ENCODE data around the gene TAF4.

Gene TAF4

GRCh38 chr20:62065674-62066338, at the start of gene TAF4:
TAF4 (minus strand) TSS chr20:62065881; CDS start chr20:62065810, 71 bp downstream.
- Histone ChIP-seq H3K9me3 (ENCODE audit: control insufficient read depth in 1 of 2, low read length in 2 of 2) (no peaks in the 10 kb centered on the region), H3K4me3 (ENCODE audit: low read depth in 1 of 2, low read length in 2 of 2) (peak within 1 kb of the TSS; percentile 70 to 76), H3K4me1 (ENCODE audit: control insufficient read depth in 1 of 2, insufficient read depth in 2 of 2, low read length in 2 of 2) (peaks cover 44 to 50% of the 10 kb centered on the region in 2 donors)

GRCh38 chr20:62114894-62115293, 49.2 kb upstream of the TAF4 start:
- Histone ChIP-seq H3K9me3 (ENCODE audit: control insufficient read depth in 1 of 2, low read length in 2 of 2) (peaks cover 15 to 17% of the 10 kb centered on the region in 2 donors), H3K27me3 (ENCODE audit: control insufficient read depth in 1 of 2, insufficient read depth in 2 of 2, low read length in 2 of 2) (peaks cover 0 to 3% of the 10 kb centered on the region in 2 donors), H3K4me1 (ENCODE audit: control insufficient read depth in 1 of 2, insufficient read depth in 2 of 2, low read length in 2 of 2) (peaks cover 14 to 26% of the 10 kb centered on the region in 2 donors), H3K36me3 (ENCODE audit: control insufficient read depth in 1 of 2, insufficient read depth in 2 of 2, low read length in 2 of 2) (no peaks in the 10 kb centered on the region), H3K27ac (ENCODE audit: low read depth, low read length) (no peak overlapping the region), H3K4me3 (ENCODE audit: low read depth in 1 of 2, low read length in 2 of 2) (no peak overlapping the region), H3K9ac (ENCODE audit: low read depth in 1 of 2, low read length in 2 of 2) (no peak overlapping the region)

More at GRCh38 chr20:62065674-62066338, at the start of gene TAF4:
- Histone ChIP-seq H3K9ac (ENCODE audit: low read depth in 1 of 2, low read length in 2 of 2) (peak within 1 kb of the TSS; percentile 51 to 72), H3K27me3 (ENCODE audit: control insufficient read depth in 1 of 2, insufficient read depth in 2 of 2, low read length in 2 of 2) (no peaks in the 10 kb centered on the region), H3K27ac (ENCODE audit: low read depth, low read length) (peak within 1 kb of the TSS; percentile 86), H3K36me3 (ENCODE audit: control insufficient read depth in 1 of 2, insufficient read depth in 2 of 2, low read length in 2 of 2) (peaks cover 0 to 10% of the 10 kb centered on the region in 2 donors)

GRCh38 chr20:62112368-62112767, 46.7 kb upstream of the TAF4 start:
- Histone ChIP-seq H3K4me3 (ENCODE audit: low read depth in 1 of 2, low read length in 2 of 2) (no peak overlapping the region), H3K9ac (ENCODE audit: low read depth in 1 of 2, low read length in 2 of 2) (no peak overlapping the region), H3K36me3 (ENCODE audit: control insufficient read depth in 1 of 2, insufficient read depth in 2 of 2, low read length in 2 of 2) (no peaks in the 10 kb centered on the region), H3K27me3 (ENCODE audit: control insufficient read depth in 1 of 2, insufficient read depth in 2 of 2, low read length in 2 of 2) (no peaks in the 10 kb centered on the region), H3K27ac (ENCODE audit: low read depth, low read length) (no peak overlapping the region), H3K9me3 (ENCODE audit: control insufficient read depth in 1 of 2, low read length in 2 of 2) (peaks cover 35 to 37% of the 10 kb centered on the region in 2 donors), H3K4me1 (ENCODE audit: control insufficient read depth in 1 of 2, insufficient read depth in 2 of 2, low read length in 2 of 2) (peaks cover 0 to 4% of the 10 kb centered on the region in 2 donors)

GRCh38 chr20:62111148-62111547, 45.5 kb upstream of the TAF4 start:
- no peak overlapping the region for H3K27ac ChIP-seq (ENCODE audit: low read depth, low read length)
- peaks cover 42 to 44% of the 10 kb centered on the region in 2 donors for H3K9me3 ChIP-seq (ENCODE audit: control insufficient read depth in 1 of 2, low read length in 2 of 2)

GRCh38 chr20:62105592-62105991, 39.9 kb upstream of the TAF4 start:
- Histone ChIP-seq H3K27ac (ENCODE audit: low read depth, low read length) (no peak overlapping the region), H3K36me3 (ENCODE audit: control insufficient read depth in 1 of 2, insufficient read depth in 2 of 2, low read length in 2 of 2) (no peaks in the 10 kb centered on the region), H3K9ac (ENCODE audit: low read depth in 1 of 2, low read length in 2 of 2) (no peak overlapping the region), H3K9me3 (ENCODE audit: control insufficient read depth in 1 of 2, low read length in 2 of 2) (peaks cover 31 to 38% of the 10 kb centered on the region in 2 donors), H3K27me3 (ENCODE audit: control insufficient read depth in 1 of 2, insufficient read depth in 2 of 2, low read length in 2 of 2) (no peaks in the 10 kb centered on the region), H3K4me3 (ENCODE audit: low read depth in 1 of 2, low read length in 2 of 2) (no peak overlapping the region), H3K4me1 (ENCODE audit: control insufficient read depth in 1 of 2, insufficient read depth in 2 of 2, low read length in 2 of 2) (no peaks in the 10 kb centered on the region)

More at GRCh38 chr20:62111148-62111547, 45.5 kb upstream of the TAF4 start:
- Histone ChIP-seq H3K36me3 (ENCODE audit: control insufficient read depth in 1 of 2, insufficient read depth in 2 of 2, low read length in 2 of 2) (no peaks in the 10 kb centered on the region), H3K4me3 (ENCODE audit: low read depth in 1 of 2, low read length in 2 of 2) (no peak overlapping the region), H3K27me3 (ENCODE audit: control insufficient read depth in 1 of 2, insufficient read depth in 2 of 2, low read length in 2 of 2) (no peaks in the 10 kb centered on the region), H3K9ac (ENCODE audit: low read depth in 1 of 2, low read length in 2 of 2) (no peak overlapping the region), H3K4me1 (ENCODE audit: control insufficient read depth in 1 of 2, insufficient read depth in 2 of 2, low read length in 2 of 2) (no peaks in the 10 kb centered on the region)

GRCh38 chr20:62104791-62105345, 39.2 kb upstream of the TAF4 start:
- H3K9ac ChIP-seq (ENCODE audit: low read depth in 1 of 2, low read length in 2 of 2), result no peak overlapping the region
- H3K4me3 ChIP-seq (ENCODE audit: low read depth in 1 of 2, low read length in 2 of 2), result no peak overlapping the region
- H3K27me3 ChIP-seq (ENCODE audit: control insufficient read depth in 1 of 2, insufficient read depth in 2 of 2, low read length in 2 of 2), result no peaks in the 10 kb centered on the region
- no peaks in the 10 kb centered on the region for H3K4me1 ChIP-seq (ENCODE audit: control insufficient read depth in 1 of 2, insufficient read depth in 2 of 2, low read length in 2 of 2)
- H3K36me3 ChIP-seq (ENCODE audit: control insufficient read depth in 1 of 2, insufficient read depth in 2 of 2, low read length in 2 of 2), result no peaks in the 10 kb centered on the region
- peaks cover 31 to 34% of the 10 kb centered on the region in 2 donors for H3K9me3 ChIP-seq (ENCODE audit: control insufficient read depth in 1 of 2, low read length in 2 of 2)
- H3K27ac ChIP-seq (ENCODE audit: low read depth, low read length), result no peak overlapping the region

- H3K9me3 ChIP-seq (ENCODE audit: control insufficient read depth in 1 of 2, low read length in 2 of 2), result peaks cover 28 to 32% of the 10 kb centered on the region in 2 donors
These were observed 38.6 kb upstream of the TAF4 start for GRCh38 chr20:62104234-62104789.

GRCh38 chr20:62103508-62104233, 38.0 kb upstream of the TAF4 start:
- peaks cover 22 to 26% of the 10 kb centered on the region in 2 donors for H3K9me3 ChIP-seq (ENCODE audit: control insufficient read depth in 1 of 2, low read length in 2 of 2)
- H3K36me3 ChIP-seq (ENCODE audit: control insufficient read depth in 1 of 2, insufficient read depth in 2 of 2, low read length in 2 of 2), result no peaks in the 10 kb centered on the region
- no peaks in the 10 kb centered on the region for H3K4me1 ChIP-seq (ENCODE audit: control insufficient read depth in 1 of 2, insufficient read depth in 2 of 2, low read length in 2 of 2)
- no peaks in the 10 kb centered on the region for H3K27me3 ChIP-seq (ENCODE audit: control insufficient read depth in 1 of 2, insufficient read depth in 2 of 2, low read length in 2 of 2)
- no peak overlapping the region for H3K4me3 ChIP-seq (ENCODE audit: low read depth in 1 of 2, low read length in 2 of 2)
- no peak overlapping the region for H3K9ac ChIP-seq (ENCODE audit: low read depth in 1 of 2, low read length in 2 of 2)
- H3K27ac ChIP-seq (ENCODE audit: low read depth, low read length), result no peak overlapping the region

More at GRCh38 chr20:62104234-62104789, 38.6 kb upstream of the TAF4 start:
- no peak overlapping the region for H3K9ac ChIP-seq (ENCODE audit: low read depth in 1 of 2, low read length in 2 of 2)
- H3K27ac ChIP-seq (ENCODE audit: low read depth, low read length), result no peak overlapping the region
- no peaks in the 10 kb centered on the region for H3K27me3 ChIP-seq (ENCODE audit: control insufficient read depth in 1 of 2, insufficient read depth in 2 of 2, low read length in 2 of 2)
- no peaks in the 10 kb centered on the region for H3K36me3 ChIP-seq (ENCODE audit: control insufficient read depth in 1 of 2, insufficient read depth in 2 of 2, low read length in 2 of 2)
- no peak overlapping the region for H3K4me3 ChIP-seq (ENCODE audit: low read depth in 1 of 2, low read length in 2 of 2)
- H3K4me1 ChIP-seq (ENCODE audit: control insufficient read depth in 1 of 2, insufficient read depth in 2 of 2, low read length in 2 of 2), result no peaks in the 10 kb centered on the region

- no peak overlapping the region for H3K9ac ChIP-seq (ENCODE audit: low read depth in 1 of 2, low read length in 2 of 2)
- H3K4me1 ChIP-seq (ENCODE audit: control insufficient read depth in 1 of 2, insufficient read depth in 2 of 2, low read length in 2 of 2), result no peaks in the 10 kb centered on the region
- no peaks in the 10 kb centered on the region for H3K36me3 ChIP-seq (ENCODE audit: control insufficient read depth in 1 of 2, insufficient read depth in 2 of 2, low read length in 2 of 2)
- H3K27me3 ChIP-seq (ENCODE audit: control insufficient read depth in 1 of 2, insufficient read depth in 2 of 2, low read length in 2 of 2), result no peaks in the 10 kb centered on the region
- no peak overlapping the region for H3K27ac ChIP-seq (ENCODE audit: low read depth, low read length)
- H3K9me3 ChIP-seq (ENCODE audit: control insufficient read depth in 1 of 2, low read length in 2 of 2), result peaks cover 5% of the 10 kb centered on the region in 2 donors
- H3K4me3 ChIP-seq (ENCODE audit: low read depth in 1 of 2, low read length in 2 of 2), result no peak overlapping the region
These were observed 35.4 kb upstream of the TAF4 start for GRCh38 chr20:62101078-62101477.

All from duodenal mucosa (tissue), 2 donors.